Measurements from ENCODE around the gene CPSF4L.
"Not testable (repeated sequence)": the region's sequence is repeated elsewhere in the genome, so short reads cannot be mapped to it uniquely, and the experiment has no call there.

The CPSF4L gene

DNA sequence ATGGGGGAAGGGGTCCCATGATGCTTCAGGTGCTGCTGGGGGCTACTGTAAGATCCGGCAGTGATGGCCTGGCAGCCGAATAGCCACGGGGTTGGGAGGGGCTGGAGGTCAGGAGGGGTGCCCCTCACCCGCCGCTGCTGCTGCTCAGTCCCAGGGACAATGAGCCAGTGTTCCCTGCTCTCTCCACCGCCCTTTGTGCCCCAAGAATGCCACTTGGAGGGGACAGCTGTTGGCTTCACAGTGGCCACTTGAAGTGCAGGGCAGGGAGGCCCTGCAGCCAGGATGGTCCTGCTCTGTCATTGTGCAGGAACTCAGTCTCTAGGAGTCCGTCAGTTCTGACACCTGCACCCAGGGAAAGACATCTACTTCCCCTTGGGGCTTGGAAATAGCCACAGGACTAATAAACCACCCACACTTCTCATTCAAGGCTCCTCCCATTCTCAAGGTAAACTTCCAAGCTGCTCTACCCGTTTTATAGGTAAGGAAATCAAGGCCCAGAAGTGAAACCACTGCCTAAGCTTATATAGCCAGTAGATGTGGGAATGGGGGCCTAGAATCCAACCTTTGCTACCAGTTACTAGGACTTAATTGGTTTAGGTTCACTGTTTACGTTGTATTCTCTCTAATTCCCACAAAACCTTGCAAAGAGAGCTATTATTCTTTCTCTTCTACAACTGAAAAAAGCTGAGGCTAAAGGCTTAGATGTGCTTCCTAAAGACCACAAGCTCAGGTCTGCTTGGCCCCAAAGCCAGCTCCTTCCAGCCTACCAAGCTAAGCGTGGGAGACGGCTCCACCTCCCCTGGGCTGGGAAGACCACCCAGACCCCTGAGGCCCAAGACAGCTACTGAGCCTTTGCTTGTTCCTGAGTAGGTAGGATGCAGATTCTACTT lies 6.2 kb upstream of the CPSF4L start:
- DNase-seq = no peak

DNA sequence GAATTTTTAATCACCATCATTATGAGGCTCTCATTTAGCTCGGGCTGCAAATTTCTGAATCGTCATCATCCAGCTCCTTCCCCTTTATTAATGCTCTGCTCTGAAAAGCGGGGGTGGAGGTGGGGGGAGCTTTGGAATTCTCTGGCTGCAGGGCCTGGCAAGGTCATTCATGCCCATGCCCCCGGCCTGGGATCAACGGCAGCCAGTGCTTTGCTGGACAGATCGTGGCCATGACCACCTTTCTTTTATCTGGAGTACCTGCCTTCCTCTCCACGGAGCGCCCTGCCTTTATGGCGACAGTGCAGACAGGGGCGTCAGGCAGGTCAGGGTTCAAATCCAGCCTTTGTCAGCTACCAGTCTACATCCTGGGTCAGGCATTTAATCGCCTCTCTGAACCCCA lies 5.1 kb upstream of the CPSF4L start:
- no peak for DNase-seq

- no peak for DNase-seq
These were observed 4.3 kb upstream of the CPSF4L start for GRCh38 chr17:73265646-73266640.

- not testable (repeated sequence) for DNase-seq
These were observed 2.8 kb upstream of the CPSF4L start for GRCh38 chr17:73264448-73264847.

- DNase-seq = no peak
These were observed 1.3 kb upstream of the CPSF4L start for GRCh38 chr17:73262676-73263642.

- DNase-seq = peak; percentile 50
These were observed 434 bp upstream of the CPSF4L start for GRCh38 chr17:73261952-73262675.

- DNase-seq = no peak
These were observed 4.2 kb downstream of the CPSF4L start for GRCh38 chr17:73257516-73257915.

DNA sequence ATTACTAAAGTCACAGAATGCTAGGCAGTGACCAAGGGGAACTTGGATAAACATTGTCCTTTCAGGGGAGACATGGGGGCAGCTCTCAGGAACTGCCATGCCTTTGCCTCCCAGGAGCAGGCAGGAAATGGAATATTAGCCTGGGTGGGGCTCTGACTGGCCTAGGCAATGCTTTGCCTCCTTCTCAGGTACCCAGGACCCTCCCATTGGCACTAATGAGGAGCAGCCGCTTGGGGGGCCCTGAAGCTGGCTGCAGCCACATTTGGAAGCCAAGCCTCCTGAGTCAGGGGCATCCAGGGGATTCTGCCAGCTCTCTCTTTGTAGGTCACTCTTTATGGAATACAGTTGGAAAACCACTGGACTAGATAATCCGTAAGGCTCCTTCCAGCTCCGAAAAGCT lies 5.5 kb downstream of the CPSF4L start:
- peak; percentile 37 for DNase-seq

GRCh38 chr17:73255671-73256181 lies 6.0 kb downstream of the CPSF4L start:
- DNase-seq = peak; percentile 61

DNA sequence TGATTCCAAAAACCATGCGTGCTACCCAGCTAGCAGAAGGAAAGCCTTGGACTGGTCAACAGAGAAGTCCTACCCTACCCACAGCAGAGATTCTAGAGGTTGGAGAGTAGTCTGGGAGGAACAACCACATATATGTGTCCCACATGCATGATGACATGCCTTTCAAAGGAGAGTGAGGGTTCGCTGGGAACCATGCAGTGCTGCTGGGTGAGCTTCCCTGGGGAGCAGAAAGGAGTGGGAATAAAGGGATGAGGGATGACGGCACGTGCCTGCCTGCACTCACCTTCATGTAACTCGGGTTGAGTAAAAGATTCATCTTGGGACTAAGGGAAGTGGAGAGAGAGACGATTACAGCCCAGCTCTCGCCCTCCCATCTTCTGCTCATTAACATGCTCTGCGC lies 9.8 kb downstream of the CPSF4L start:
- no peak for DNase-seq

DNA sequence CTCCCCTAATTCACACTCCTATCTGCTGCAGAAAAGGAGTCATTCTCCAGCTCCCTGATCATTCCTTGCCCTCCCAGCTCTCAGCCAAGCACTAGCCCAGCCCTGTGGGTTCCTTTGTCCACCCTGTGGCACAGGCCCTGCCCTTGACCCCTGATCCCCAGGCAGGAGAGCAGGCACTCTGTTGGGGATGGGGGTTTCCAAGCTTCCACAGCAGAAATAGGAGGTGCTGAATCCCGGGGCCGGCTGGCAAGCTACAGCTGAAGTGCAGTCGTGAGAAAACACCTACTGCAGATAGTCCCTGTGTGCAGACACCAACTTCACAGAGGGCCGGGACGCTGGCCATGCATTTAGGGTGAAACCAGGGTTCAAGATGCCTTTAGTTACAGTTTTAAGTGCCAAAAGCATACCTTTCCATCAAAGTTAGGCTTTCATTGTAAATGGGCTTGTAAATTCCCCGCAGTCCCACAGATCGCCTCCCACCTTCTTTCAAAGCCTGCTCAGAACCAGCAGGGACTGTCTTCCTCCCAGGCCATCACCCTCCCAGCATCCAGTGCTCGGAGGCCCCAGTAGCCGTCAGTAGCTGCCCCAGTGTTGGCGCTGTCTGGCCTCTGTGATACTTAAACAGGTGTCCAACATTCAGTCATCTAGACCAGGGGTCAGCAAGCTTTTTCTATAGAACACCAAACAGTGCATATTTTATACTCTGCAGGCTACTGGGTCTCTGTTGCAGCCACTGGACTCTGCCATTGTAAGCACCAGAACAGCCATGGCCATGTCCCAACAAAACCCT lies 10.6 kb downstream of the CPSF4L start:
- DNase-seq = no peak

DNA sequence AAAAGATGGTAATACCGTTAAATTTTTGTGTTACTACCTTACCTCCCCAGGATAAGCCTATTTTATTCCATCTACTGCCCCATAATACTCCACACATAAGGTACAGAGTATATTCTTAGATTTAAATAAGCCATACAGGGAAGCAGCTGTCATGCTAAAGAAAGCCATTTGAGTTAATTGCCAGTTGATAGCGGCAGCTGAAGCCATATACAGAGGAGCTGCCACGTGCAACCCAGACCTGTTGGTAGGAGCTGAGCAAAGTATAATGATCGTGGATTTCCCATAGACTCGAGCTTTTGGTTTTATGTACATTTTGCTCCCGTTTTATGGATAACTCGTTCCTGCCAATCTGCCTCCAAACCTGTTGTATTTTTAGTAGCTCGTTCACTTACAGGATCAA lies 12.0 kb downstream of the CPSF4L start:
- no peak for DNase-seq

- DNase-seq = no peak
These were observed 13.1 kb downstream of the CPSF4L start for GRCh38 chr17:73248532-73248931.

DNA sequence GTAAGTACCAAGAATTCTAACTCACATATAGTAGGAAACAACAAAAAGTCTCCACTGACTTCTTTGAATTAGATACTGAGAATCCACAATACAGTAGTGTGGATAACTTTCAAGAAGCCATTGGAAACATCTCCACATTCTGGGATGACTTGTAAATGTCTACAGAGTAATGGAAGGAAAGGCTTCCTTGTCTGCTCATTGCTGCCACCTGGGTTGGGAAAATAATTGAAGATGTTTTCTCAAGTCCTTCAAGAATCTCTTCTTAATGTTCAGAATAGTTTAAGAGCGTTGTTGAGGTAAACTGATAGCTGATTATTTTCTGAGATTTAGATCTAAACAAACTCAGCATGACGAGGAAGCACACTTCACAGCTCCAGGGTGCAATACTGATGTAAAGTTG lies 14.0 kb downstream of the CPSF4L start:
- no peak for DNase-seq

DNA sequence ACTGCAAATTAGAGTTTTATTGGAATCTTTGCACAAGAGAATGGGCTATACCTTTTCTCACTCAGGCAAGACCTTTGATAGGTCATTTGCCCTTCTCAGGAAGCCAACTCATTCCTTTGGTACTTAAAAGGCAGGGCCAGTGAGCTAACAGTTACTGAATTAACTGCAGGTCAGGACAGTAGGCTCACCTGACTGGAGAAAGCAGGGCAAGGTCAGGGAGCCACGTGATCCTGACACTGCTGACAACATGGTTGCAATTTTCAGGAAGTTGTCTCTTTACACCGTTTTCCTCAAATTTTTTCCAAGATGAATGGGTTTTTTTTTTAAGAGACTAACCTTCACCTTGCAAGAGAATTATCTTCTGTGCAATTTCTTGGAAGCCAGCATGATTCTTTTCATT lies 21.1 kb downstream of the CPSF4L start:
- DNase-seq = no peak

DNA sequence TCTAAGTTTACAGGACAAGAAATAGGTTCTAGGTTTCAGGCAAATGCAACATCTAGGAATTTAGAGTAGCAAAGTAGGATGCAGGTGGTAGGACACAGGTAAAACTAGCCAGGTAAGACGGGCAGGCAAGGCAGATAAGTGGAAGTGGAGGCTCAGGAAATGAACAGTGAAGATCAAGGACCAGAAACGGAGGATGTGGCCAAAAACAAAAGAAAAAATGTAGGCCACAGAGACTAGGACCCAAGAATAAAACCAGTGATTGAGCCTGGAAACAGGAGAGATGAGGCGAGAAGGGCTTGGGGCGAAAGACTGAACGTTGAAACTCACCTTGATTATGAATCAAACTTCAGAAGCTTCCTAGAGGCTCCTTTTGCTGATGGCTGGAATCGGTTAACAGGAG lies 24.0 kb downstream of the CPSF4L start:
- no peak for DNase-seq

DNA sequence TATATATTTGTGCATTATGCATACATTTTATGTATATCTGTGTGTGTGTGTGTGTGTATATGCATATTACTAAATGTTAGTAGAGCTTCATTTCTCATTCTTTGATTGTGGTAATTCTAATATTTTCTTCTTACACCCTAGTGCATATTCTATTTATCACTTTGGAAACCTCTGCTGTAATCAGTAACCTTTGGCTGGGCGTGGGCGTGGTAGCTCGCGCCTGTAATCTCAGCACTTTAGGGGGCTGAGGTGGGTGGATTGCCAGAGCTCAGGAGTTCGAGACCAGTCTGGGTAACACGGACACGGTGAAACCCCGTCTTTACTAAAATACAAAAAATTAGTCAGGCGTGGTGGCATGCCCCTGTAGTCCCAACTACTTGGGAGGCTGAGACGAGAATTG lies 26.9 kb downstream of the CPSF4L start:
- DNase-seq = no peak

DNA sequence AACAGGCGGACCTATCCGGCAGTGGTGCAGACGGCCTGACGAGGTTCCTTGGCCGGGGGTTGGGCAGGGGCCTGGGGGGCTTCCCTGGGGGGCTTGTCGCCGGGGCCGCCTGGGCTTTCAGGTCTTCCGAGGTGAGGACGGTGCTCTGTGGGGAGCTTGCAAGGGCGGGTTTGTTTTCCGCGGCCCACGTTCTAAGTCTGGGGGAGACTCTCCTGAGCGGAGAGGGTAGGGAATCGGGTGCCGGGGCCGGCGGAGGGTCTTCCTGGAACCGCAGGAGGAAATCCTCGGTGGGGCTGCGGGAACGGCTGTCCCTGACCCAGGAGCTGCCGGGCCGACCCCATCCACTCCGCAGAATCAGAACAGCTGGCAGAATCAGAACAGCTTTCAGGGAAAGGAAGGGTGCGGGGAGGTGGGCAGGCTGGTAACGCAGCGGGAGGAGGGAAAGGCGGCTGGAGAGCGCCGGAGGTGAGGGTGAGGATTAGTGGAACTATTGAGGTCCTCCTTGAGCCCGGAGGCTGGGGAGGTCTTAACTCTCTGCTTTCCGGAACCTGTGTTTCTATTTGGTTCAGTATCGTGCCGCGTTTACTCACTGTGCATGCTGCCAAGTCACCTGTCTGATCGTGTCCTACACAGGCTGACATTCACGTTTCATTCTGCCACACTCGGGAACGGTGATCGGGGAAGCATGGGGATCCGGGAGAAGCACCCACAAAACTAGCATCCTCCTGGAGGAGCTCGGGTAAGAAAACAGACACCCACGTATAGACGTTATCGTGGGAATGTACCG lies 28.9 kb downstream of the CPSF4L start:
- DNase-seq = no peak

DNA sequence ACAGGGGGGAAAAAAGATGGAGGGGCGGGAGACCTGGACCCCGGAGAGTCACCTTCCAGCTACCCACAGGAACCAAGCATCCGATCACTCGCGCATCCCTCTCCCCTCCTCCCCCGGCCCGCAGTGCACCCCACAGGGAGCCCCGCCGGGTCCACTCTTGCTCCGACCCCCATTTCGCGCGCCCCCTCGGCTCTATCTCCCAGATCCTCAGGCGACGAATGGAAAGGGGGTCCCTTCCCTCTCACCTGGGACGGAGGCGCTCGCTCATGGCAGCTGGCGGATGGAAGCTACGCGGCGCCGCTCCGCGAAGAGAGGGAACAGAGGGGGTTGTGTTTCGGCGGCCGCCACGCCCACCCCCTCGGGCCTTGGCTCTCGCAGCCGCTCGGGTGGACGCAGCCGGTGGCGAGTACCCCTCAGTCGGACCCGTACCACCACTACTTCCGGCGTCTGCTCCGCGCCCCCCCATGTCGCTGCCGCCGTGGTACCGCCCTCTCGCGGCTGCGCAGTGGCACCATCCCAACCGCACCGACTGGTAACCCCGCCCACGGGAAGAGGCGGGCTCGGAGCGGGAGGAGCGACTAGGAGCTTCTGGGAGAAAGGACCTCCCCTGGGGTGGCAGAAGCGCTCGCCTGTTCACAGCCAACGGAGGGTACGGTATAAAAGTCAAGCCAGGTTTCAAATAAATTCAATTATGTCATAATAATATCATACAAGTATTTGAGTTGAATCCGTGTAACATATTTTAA lies 29.7 kb downstream of the CPSF4L start:
- peak; percentile 97 for DNase-seq

Data from right kidney (tissue), 1 donor.